ENCODE data around the gene SH3BP2. TPM values are rescaled to one million over a fixed set of nuclear protein-coding genes. Genes with fewer than 3 reads are reported as not detected.

Gene SH3BP2
- polyA plus RNA-seq, 1 donor: 30.3 TPM

GRCh38 chr4:2850966-2851798 lies 58.3 kb downstream of the SH3BP2 start:
- DNase-seq (ENCODE audit: low read depth): no peak

GRCh38 chr4:2852481-2852921 lies 59.6 kb downstream of the SH3BP2 start:
- no peak for DNase-seq (ENCODE audit: low read depth)

GRCh38 chr4:2855584-2855983 lies 62.7 kb downstream of the SH3BP2 start:
- no peak for DNase-seq (ENCODE audit: low read depth)

GRCh38 chr4:2856266-2856665 lies 63.4 kb downstream of the SH3BP2 start:
- no peak for DNase-seq (ENCODE audit: low read depth)

- no peak for DNase-seq (ENCODE audit: low read depth)
Observed at GRCh38 chr4:2857349-2857927, 64.6 kb downstream of the SH3BP2 start.

- DNase-seq (ENCODE audit: low read depth): no peak
Observed at GRCh38 chr4:2858451-2859217, 65.7 kb downstream of the SH3BP2 start.

- DNase-seq (ENCODE audit: low read depth): no peak
Observed at GRCh38 chr4:2859514-2859913, 66.6 kb downstream of the SH3BP2 start.

- DNase-seq (ENCODE audit: low read depth): no peak
Observed at GRCh38 chr4:2860391-2861348, 67.8 kb downstream of the SH3BP2 start.

GRCh38 chr4:2861631-2862436 lies 68.9 kb downstream of the SH3BP2 start:
- no peak for DNase-seq (ENCODE audit: low read depth)

GRCh38 chr4:2862528-2862927 lies 69.6 kb downstream of the SH3BP2 start:
- no peak for DNase-seq (ENCODE audit: low read depth)

- DNase-seq (ENCODE audit: low read depth): no peak
Observed at GRCh38 chr4:2863649-2864048, 70.8 kb downstream of the SH3BP2 start.

- no peak for DNase-seq (ENCODE audit: low read depth)
Observed at GRCh38 chr4:2865196-2865780, 72.4 kb downstream of the SH3BP2 start.

GRCh38 chr4:2866160-2866861 lies 73.4 kb downstream of the SH3BP2 start:
- DNase-seq (ENCODE audit: low read depth): no peak

GRCh38 chr4:2866891-2867290 lies 74.0 kb downstream of the SH3BP2 start:
- no peak for DNase-seq (ENCODE audit: low read depth)

GRCh38 chr4:2867758-2868491 lies 75.0 kb downstream of the SH3BP2 start:
- DNase-seq (ENCODE audit: low read depth): no peak

GRCh38 chr4:2868877-2869487 lies 76.1 kb downstream of the SH3BP2 start:
- no peak for DNase-seq (ENCODE audit: low read depth)

GRCh38 chr4:2869659-2870058 lies 76.8 kb downstream of the SH3BP2 start:
- no peak for DNase-seq (ENCODE audit: low read depth)

- DNase-seq (ENCODE audit: low read depth): no peak
Observed at GRCh38 chr4:2870082-2870481, 77.2 kb downstream of the SH3BP2 start.
